CD4-positive, alpha-beta T cell treated with Interleukin-17A for 4 hours (primary cell): ENCODE measurements around the gene PRR36.

ENCODE experiments used
- DNase-seq: peaks from one replicate; pipeline ENCODE4 v3.0.0-alpha.2; 2020; ENCODE audit warnings: mixed read lengths

Gene PRR36

GRCh38 chr19:7912697-7913564, 38.7 kb upstream of the PRR36 start:
- DNase-seq = no peak

DNA sequence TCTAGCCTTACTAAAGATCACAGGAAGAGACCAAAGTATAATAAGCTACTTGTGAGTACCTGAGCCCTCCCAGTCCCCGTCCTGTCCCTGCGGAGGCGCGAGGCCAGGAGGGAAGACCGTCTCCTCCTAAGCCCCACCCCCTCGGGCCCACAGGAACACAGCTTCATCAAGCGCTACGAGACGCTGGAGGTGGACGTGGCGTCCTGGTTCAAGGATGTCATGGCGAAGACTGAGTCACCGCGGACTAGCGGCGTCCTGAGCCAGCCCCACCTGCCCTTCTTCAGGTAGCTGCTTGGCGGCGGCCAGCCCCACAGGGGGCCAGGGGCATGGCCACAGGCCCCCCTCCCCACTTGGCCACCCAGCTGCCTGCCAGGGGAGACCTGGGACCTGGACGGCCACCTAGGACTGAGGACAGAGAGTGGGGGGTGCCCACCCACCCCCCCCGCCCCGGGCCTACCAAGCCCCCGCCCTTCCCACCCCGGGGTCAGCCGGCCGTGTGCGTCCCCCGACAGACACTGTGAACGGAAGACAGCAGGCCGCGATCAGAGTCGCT, 38.0 kb upstream of the PRR36 start:
- DNase-seq = no peak

DNA sequence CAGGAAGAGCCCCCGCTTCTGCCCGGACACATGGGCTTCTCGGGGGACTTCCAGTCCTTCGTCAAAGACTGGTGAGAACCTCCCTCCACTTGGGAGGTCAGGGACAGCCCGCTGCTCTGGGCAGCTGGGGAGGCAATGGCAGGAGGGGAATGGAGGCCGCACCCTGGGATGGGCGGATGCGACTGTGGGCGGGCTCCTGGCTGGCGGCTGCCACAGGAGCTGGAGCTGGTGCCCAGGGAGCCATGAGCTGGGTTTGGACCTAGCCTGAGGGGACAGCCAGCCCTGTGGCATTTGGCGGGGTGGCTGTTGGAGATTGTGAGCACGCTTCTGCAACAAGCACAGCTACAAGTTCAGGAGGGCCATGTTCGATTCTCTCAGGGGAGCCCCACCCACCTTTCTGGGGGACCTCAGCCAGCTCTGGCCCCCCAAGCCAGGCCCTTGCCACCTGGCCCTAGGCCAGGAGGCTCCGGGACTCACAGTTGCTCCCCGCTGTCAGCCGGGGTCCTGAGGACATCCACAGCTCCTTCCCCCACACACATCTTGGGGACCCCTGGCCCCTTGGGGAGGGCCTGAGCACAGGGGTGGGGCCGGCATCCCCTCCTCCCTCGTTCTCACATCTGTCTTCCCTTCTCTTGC, 37.4 kb upstream of the PRR36 start:
- no peak for DNase-seq

DNA sequence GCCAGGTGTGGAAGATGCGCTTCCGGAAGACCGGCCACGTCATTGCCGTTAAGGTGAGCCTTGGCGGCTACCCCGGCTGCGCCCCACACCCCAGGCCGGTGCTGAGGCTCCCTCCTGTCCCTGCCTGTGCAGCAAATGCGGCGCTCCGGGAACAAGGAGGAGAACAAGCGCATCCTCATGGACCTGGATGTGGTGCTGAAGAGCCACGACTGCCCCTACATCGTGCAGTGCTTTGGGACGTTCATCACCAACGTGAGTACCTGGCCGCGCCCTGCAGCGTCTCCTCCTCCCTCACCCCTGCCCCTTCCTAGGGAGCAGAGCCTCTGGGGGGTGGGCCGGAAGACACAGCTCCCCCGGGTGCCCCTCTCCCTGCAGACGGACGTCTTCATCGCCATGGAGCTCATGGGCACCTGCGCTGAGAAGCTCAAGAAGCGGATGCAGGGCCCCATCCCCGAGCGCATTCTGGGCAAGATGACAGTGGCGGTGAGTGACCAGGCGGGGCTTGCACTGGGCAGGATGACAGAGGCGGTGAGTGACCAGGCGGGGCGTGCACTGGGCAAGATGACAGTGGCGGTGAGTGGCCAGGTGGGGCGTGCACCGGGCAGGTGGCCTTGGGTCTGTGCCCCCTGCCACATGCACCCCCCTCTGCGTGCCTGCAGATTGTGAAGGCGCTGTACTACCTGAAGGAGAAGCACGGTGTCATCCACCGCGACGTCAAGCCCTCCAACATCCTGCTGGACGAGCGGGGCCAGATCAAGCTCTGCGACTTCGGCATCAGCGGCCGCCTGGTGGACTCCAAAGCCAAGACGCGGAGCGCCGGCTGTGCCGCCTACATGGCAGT, 36.4 kb upstream of the PRR36 start:
- no peak for DNase-seq

GRCh38 chr19:7909471-7910067, 35.4 kb upstream of the PRR36 start:
- DNase-seq = no peak

- DNase-seq = no peak
Observed at GRCh38 chr19:7908742-7909461, 34.7 kb upstream of the PRR36 start.

- no peak for DNase-seq
Observed at GRCh38 chr19:7908078-7908699, 34.0 kb upstream of the PRR36 start.

GRCh38 chr19:7907544-7907943, 33.4 kb upstream of the PRR36 start:
- DNase-seq = no peak

DNA sequence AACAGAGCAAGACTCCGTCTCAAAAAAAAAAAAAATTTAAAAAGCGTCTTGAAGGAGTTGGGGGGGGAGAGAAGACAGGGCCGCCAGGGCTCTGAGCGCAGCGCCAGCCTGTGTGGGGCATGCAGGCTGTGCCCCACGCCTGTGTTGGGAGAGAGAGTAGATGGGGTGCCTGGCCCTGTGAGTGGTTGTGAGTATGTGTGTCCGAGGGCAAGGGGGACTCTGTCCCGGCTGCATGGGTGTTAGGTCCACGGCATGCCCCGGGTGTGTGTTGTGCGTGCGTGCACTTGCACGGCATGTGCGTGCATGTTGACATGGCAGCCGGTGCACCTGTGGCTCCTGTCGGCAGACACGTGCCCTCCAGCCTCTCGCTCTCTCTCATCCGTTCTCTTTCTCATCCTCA, 32.9 kb upstream of the PRR36 start:
- DNase-seq = no peak

- DNase-seq = no peak
Observed at GRCh38 chr19:7905859-7906258, 31.7 kb upstream of the PRR36 start.

GRCh38 chr19:7905268-7905667, 31.1 kb upstream of the PRR36 start:
- no peak for DNase-seq

DNA sequence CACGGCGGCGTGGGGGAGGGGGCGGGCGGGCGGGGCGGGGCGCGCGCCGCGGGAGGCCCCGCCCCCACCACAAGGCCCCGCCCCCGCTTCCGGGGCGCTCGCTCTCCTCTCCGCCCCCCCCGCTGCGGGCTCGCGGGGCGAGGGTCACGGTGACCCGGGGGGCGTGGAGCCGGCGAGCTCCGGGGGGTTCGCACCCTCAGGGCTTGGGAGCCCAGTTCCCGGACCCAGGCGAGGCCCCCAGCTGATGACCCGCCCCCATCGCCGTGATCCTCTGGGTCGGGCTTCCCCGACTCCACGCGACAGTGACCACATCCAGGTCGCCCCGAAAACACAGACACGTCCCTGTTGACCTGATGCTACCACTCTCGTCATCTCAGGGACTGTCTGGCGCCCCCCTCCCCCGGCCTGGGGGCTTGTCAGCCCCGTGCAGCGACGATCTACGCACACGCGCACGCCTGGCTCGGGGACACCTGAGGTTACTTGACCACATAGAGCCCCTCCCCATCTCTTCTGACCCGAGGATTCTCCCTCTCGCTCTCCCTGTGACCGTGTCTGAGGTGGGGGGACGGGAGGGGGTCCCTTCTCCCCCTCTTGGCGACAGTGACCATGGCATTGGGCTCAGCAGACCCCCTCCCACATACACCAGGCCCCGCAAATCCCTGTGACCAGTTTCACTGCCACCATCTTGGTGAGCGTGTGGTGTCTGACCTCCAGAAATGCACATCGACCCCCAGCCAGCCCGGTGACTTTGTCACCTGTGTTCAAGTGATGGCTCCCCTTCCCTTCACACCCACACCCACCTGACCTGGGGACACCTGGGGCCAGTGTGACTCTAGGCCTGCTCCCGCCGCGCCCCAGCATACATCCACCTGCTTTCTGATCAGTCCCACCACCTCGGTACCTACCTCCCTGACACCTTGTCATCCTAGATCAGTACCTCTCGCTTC, 30.2 kb upstream of the PRR36 start:
- DNase-seq = no peak

DNA sequence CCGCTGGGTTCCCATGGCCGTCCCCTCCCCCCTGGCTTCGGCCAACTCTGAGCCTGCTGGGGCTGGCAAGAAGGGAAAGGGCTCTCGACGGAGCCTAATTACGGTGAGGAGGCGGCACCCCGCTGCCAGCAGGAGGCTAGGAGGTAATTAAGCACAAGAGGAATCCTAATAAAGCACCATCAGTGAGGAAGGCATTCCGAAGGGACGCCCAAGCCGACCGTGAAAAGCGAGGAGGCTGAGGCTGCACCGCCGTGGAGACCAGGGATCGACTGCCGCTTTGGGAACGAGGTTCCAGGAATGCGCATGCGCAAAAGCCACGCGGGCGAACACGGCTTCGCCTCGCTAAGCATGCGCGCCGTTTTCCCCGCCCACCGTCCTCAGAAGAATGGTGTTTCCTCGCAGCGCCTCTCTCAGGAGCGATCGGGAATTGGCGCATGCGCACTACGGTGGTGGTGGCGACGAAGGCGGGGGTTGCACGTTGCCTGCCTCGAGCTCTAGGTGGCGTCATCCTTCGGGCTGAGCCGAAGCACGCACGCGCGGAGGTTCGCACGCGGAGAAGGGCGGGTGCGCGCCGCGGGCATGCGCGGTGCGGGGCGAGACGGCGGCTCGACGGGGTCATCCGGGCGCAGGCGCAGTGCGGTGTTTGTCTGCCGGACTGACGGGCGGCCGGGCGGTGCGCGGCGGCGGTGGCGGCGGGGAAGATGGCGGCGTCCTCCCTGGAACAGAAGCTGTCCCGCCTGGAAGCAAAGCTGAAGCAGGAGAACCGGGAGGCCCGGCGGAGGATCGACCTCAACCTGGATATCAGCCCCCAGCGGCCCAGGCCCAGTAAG, 29.3 kb upstream of the PRR36 start, which contains the start of gene MAP2K7:
Gene MAP2K7, plus strand, starts transcription at position 634 of the 830 bp plus-strand sequence. Its CDS starts 68 bp downstream, at position 702.
- peak; percentile 100 for DNase-seq

DNA sequence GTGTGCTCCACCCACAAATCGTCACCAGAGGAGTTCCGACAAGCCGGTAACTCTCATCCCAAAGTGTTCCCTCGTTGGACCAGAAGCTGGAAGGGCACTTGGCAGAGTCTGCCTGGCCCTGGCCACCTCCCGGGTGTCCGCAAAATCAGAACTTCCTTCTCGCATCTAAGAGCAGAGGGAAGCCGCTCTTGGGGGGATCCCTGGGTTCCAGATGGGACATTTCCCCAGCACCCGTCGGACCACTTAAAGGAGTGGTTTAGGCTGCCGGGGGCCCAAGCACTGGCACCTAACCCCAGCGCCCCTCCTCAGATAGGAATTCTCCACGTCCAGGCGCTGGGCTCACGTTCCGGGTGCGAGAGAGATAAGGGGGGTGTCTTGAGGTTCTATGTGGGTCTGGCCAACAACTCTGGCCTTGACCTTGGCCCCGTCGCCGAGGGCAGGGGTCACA, 28.6 kb upstream of the PRR36 start:
- no peak for DNase-seq

DNA sequence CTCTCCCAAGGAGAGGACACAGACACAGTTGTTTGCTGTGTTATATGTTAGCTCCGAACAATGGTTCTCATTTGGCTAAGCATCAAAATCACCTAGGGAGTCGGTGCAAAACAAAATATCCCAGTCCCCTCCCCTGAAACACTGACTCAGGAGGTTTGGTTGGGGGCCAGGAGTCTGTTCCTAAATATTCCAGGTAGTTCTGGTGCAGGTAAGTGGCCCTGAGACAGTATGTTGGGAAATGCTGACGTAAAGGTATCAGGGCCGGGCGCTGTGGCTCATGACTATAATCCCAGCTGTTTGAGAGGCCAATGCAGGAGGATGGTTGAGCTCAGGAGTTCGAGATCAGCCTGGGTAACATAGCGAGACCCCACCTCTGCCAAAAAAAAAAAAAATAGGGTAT, 27.1 kb upstream of the PRR36 start:
- DNase-seq = no peak

DNA sequence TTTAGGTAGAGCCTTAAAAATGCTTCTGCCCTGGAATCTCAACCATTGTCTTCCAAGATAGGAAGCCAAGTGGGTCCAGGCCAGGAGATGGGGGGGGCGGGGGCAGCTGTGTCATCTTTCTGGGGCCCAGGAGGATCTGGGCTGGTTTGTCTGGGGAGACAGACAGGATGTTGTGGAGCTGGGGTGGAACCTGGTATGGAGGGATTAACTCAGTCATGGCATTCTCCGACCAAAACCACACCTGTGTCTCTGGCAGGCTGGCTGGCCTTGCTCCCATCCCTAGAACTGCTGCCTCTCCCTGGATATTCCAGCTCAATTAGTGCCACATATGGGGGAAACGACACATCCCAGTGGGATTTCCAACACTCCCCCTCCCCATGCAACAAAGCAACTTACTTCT, 26.7 kb upstream of the PRR36 start:
- DNase-seq = no peak

- DNase-seq = no peak
Observed at GRCh38 chr19:7900401-7900870, 26.2 kb upstream of the PRR36 start.

- DNase-seq = no peak
Observed at GRCh38 chr19:7899751-7900378, 25.7 kb upstream of the PRR36 start.

- DNase-seq = no peak
Observed at GRCh38 chr19:7898967-7899366, 24.8 kb upstream of the PRR36 start.
